HG03045 (cell line): ENCODE measurements around the gene MUS81.
"Not testable (repeated sequence)": the region's sequence is repeated elsewhere in the genome, so short reads cannot be mapped to it uniquely, and the experiment has no call there.

ENCODE experiments used
- ATAC-seq: cut with Tn5 transposase; IDR thresholded peaks from one replicate; pipeline ENCODE4 v1.9.1; 2021; ENCODE audit warnings: mild to moderate bottlenecking, moderate library complexity; ENCODE audit not compliant: unreplicated experiment

MUS81 gene

GRCh38 chr11:65890324-65891218 lies 30.3 kb downstream of the MUS81 start, which contains the start of gene CCDC85B:
TSS of gene CCDC85B (plus strand) at chr11:65890673. CDS start at chr11:65890784, 111 bp downstream.
- peak; percentile 57 for ATAC-seq

GRCh38 chr11:65891219-65892136 lies 31.2 kb downstream of the MUS81 start:
- ATAC-seq, result peak; percentile 1

GRCh38 chr11:65892137-65892540 lies 31.9 kb downstream of the MUS81 start:
- not testable (repeated sequence) for ATAC-seq

GRCh38 chr11:65892661-65893317 lies 32.6 kb downstream of the MUS81 start:
- no peak for ATAC-seq

- ATAC-seq, result no peak
Measured at GRCh38 chr11:65894034-65894591, 33.9 kb downstream of the MUS81 start.

- no peak for ATAC-seq
Measured at GRCh38 chr11:65895482-65895981, 35.3 kb downstream of the MUS81 start.

GRCh38 chr11:65896034-65896999 lies 36.1 kb downstream of the MUS81 start:
- no peak for ATAC-seq

- no peak for ATAC-seq
Measured at GRCh38 chr11:65897020-65897471, 36.8 kb downstream of the MUS81 start.

GRCh38 chr11:65898656-65899355 lies 38.6 kb downstream of the MUS81 start:
- ATAC-seq, result no peak

- ATAC-seq, result no peak
Measured at GRCh38 chr11:65899356-65900124, 39.3 kb downstream of the MUS81 start.

GRCh38 chr11:65900125-65900898 lies 40.1 kb downstream of the MUS81 start, which contains the start of gene FOSL1:
TSS of gene FOSL1 (minus strand) at chr11:65900388. CDS start at chr11:65900339, 49 bp downstream.
- ATAC-seq, result peak; percentile 80

GRCh38 chr11:65900899-65901180 lies 40.6 kb downstream of the MUS81 start:
- ATAC-seq, result no peak

- ATAC-seq, result no peak
Measured at GRCh38 chr11:65903068-65903481, 42.8 kb downstream of the MUS81 start.

- no peak for ATAC-seq
Measured at GRCh38 chr11:65903715-65904114, 43.5 kb downstream of the MUS81 start.

GRCh38 chr11:65906602-65907001 lies 46.4 kb downstream of the MUS81 start:
- ATAC-seq, result no peak

GRCh38 chr11:65907878-65908277 lies 47.6 kb downstream of the MUS81 start:
- no peak for ATAC-seq
